Prostate gland (tissue), 2 donors: ENCODE data around the gene COL4A3.
"Not testable (repeated sequence)": the region's sequence is repeated elsewhere in the genome, so short reads cannot be mapped to it uniquely, and the experiment has no call there.

Experiments
- CTCF ChIP-seq, 4 experiments: fragments of 200-600 bp in 2 of 4; fragments of 450-650 bp in 2 of 4; sonication (generic) in 2 of 4; IDR thresholded peaks; 1 replicate in 3 of 4; 2 replicates in 1 of 4; pipeline ENCODE4 v1.5.1; 2016 to 2019; ENCODE audit warnings: antibody characterized with exemption in 4 of 4, mild to moderate bottlenecking in 2 of 4, moderate library complexity in 2 of 4
- POLR2A ChIP-seq: fragments of 450-650 bp; IDR thresholded peaks from one replicate; pipeline ENCODE4 v1.6.1; 2016; ENCODE audit warnings: antibody characterized with exemption, mild to moderate bottlenecking
- POLR2AphosphoS5 ChIP-seq: sonication (generic); formaldehyde crosslinking; IDR thresholded peaks from one replicate; pipeline ENCODE4 v1.6.1; 2017; ENCODE audit warnings: antibody characterized with exemption

- TF ChIP-seq CTCF (IDR thresholded peaks at IDR 0.05); POLR2A; POLR2AphosphoS5: not testable (repeated sequence)
Observed at GRCh38 chr2:227225641-227226040, 61.2 kb downstream of the COL4A3 start.
